Breast epithelium (tissue), 3 donors: Measurements from ENCODE around the gene FSTL4.

Experiments
- POLR2A ChIP-seq: fragments of 450-650 bp; IDR thresholded peaks from one replicate; pipeline ENCODE4 v1.6.1; 2016; ENCODE audit warnings: antibody characterized with exemption, mild to moderate bottlenecking, moderate library complexity
- POLR2AphosphoS5 ChIP-seq, 3 donors: sonication (generic); formaldehyde crosslinking; IDR thresholded peaks; one replicate each; pipeline ENCODE4 v1.6.1; 2017; ENCODE audit warnings: antibody characterized with exemption in 3 of 3
- TF ChIP-seq, protein P1 (sequence below), 3 donors: fragments of 450-650 bp; IDR thresholded peaks; one replicate each; pipeline ENCODE4 v1.5.1; 2016 to 2017; ENCODE audit warnings: antibody characterized with exemption in 3 of 3, mild to moderate bottlenecking in 3 of 3, moderate library complexity in 3 of 3

DNA sequence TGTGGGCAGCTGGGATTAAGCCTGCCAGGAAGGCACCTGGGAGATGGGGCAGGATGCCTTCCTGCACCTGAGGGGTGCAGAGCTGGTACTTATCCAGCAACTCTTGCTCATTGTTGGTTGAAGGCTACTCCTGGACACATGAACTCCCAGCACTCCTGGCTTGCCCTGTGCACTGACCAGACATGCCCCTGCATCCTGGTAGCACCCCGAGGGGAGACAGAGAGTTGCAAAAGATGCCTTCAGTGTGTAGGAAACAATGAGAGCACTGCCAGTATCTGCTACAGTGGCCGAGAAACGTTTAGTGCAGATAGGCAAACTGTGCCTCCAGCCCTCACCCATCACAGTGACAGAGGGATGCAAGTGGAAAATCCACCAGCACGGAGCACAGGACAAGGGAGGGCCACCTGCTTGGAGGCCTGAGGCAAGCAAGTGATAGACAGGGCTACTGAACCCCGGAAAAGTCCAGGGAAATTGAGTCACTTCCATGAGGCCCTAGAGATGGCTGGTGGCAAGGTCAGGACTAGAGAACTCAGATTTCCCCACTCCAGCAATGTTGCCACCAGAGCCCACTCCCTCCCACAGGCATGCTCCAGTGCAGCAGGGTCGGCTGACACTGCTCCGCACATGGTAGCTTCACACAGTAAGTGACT lies 171.1 kb downstream of the FSTL4 start:
- TF ChIP-seq POLR2A (no peak), POLR2AphosphoS5 (IDR thresholded peaks at IDR 0.05) (no peak)
- TF ChIP-seq, protein P1, sequence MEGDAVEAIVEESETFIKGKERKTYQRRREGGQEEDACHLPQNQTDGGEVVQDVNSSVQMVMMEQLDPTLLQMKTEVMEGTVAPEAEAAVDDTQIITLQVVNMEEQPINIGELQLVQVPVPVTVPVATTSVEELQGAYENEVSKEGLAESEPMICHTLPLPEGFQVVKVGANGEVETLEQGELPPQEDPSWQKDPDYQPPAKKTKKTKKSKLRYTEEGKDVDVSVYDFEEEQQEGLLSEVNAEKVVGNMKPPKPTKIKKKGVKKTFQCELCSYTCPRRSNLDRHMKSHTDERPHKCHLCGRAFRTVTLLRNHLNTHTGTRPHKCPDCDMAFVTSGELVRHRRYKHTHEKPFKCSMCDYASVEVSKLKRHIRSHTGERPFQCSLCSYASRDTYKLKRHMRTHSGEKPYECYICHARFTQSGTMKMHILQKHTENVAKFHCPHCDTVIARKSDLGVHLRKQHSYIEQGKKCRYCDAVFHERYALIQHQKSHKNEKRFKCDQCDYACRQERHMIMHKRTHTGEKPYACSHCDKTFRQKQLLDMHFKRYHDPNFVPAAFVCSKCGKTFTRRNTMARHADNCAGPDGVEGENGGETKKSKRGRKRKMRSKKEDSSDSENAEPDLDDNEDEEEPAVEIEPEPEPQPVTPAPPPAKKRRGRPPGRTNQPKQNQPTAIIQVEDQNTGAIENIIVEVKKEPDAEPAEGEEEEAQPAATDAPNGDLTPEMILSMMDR (IDR thresholded peaks at IDR 0.05), result no peak
